IMR-90 (cell line): Measurements from ENCODE around the gene DENND1B. TPM values are rescaled to one million over a fixed set of nuclear protein-coding genes. Genes with fewer than 3 reads are reported as not detected.

Experiments
- ATAC-seq: fragments of 200-7000 bp; cut with Tn5 transposase; 2 replicates; pipeline ENCODE4 v1.9.1; 2020; ENCODE audit warnings: low read depth, mild to moderate bottlenecking, moderate library complexity
- BruUV-seq: library from RNA; stranded (reverse); fragments of 400-500 nt; replicated peaks from 2 replicates; lab custom pipeline; 2021; lab: Mats Ljungman, UMichigan
- CTCF ChIA-PET: fragments of 300-600 bp; formaldehyde crosslinking; extraction: SDS; loops from one replicate; lab custom pipeline; 2021; ENCODE audit warnings: antibody characterized with exemption; lab: Yijun Ruan, JAX
- POLR2A ChIA-PET: fragments of 300-600 bp; sonication (Branson Sonifier 250); formaldehyde crosslinking; loops from one replicate; lab custom pipeline; 2022; ENCODE audit warnings: antibody characterized with exemption; ENCODE audit not compliant: unreplicated experiment; lab: Charles Lee
- DNase-seq: peaks from one replicate; pipeline ENCODE4 v3.0.0; 2013
- H2AFZ ChIP-seq: replicated peaks from 2 replicates; pipeline ENCODE3; 2013; ENCODE audit warnings: low read length, mild to moderate bottlenecking; ENCODE audit not compliant: poor library complexity
- H2AK5ac ChIP-seq: 2 replicates; pipeline ENCODE4 v1.6.1; 2013; ENCODE audit warnings: low read depth, low read length, inconsistent platforms
- H2AK9ac ChIP-seq: replicated peaks from 2 replicates; pipeline ENCODE3; 2013; ENCODE audit warnings: mild to moderate bottlenecking, low read depth, low read length, moderate library complexity; ENCODE audit not compliant: poor library complexity
- H2BK120ac ChIP-seq: 2 replicates; pipeline ENCODE4 v1.6.1; 2013; ENCODE audit warnings: low read depth, low read length, inconsistent platforms
- H2BK15ac ChIP-seq: 3 replicates; pipeline ENCODE4 v1.6.1; 2013; ENCODE audit warnings: low read depth, low read length, inconsistent platforms
- H2BK20ac ChIP-seq: 2 replicates; pipeline ENCODE4 v1.6.1; 2013; ENCODE audit warnings: low read depth, mild to moderate bottlenecking, inconsistent platforms, low read length, moderate library complexity
- H2BK5ac ChIP-seq: 2 replicates; pipeline ENCODE4 v1.6.1; 2013; ENCODE audit warnings: mild to moderate bottlenecking, low read depth, low read length, inconsistent platforms; ENCODE audit not compliant: poor library complexity, severe bottlenecking
- H3K14ac ChIP-seq: replicated peaks from 2 replicates; pipeline ENCODE4 v1.6.1; 2013; ENCODE audit warnings: low read depth, low read length, inconsistent platforms
- H3K18ac ChIP-seq: 2 replicates; pipeline ENCODE4 v1.6.1; 2013; ENCODE audit warnings: low read depth, low read length, control low read depth
- H3K23ac ChIP-seq: 2 replicates; pipeline ENCODE4 v1.6.1; 2013; ENCODE audit warnings: low read depth, low read length, inconsistent platforms
- H3K27ac ChIP-seq: 2 replicates; pipeline ENCODE4 v1.5.1; 2013; ENCODE audit warnings: mild to moderate bottlenecking, control low read depth, low read length; ENCODE audit not compliant: insufficient read depth
- H3K27me3 ChIP-seq: 2 replicates; pipeline ENCODE4 v1.6.1; 2013; ENCODE audit warnings: low read length; ENCODE audit not compliant: control insufficient read depth, insufficient read depth
- H3K36me3 ChIP-seq: 2 replicates; pipeline ENCODE4 v1.6.1; 2013; ENCODE audit warnings: low read length, mixed read lengths; ENCODE audit not compliant: control insufficient read depth, insufficient read depth
- H3K4ac ChIP-seq: 2 replicates; pipeline ENCODE4 v1.6.1; 2013; ENCODE audit warnings: low read depth, low read length, inconsistent platforms
- H3K4me1 ChIP-seq: 2 replicates; pipeline ENCODE4 v1.6.1; 2013; ENCODE audit warnings: low read length, mixed read lengths; ENCODE audit not compliant: control insufficient read depth, insufficient read depth
- H3K4me2 ChIP-seq: 2 replicates; pipeline ENCODE4 v1.6.1; 2013; ENCODE audit warnings: low read depth, mild to moderate bottlenecking, control low read depth, low read length, moderate library complexity
- H3K4me3 ChIP-seq: 2 replicates; pipeline ENCODE4 v1.5.1; 2013; ENCODE audit warnings: low read depth, mild to moderate bottlenecking, control low read depth, low read length, moderate library complexity; ENCODE audit not compliant: insufficient read depth
- H3K56ac ChIP-seq: 2 replicates; pipeline ENCODE4 v1.6.1; 2013; ENCODE audit warnings: low read length, inconsistent platforms; ENCODE audit not compliant: insufficient read depth; ENCODE audit errors: extremely low read depth
- H3K79me1 ChIP-seq, 2 experiments: 2 replicates each; pipeline ENCODE4 v1.6.1; 2013; ENCODE audit warnings: low read length in 2 of 2, inconsistent platforms in 1 of 2, low read depth in 1 of 2
- H3K9ac ChIP-seq: 2 replicates; pipeline ENCODE4 v1.6.1; 2013; ENCODE audit warnings: low read depth, low read length, control low read depth
- H3K9me1 ChIP-seq: 2 replicates; pipeline ENCODE4 v1.6.1; 2013; ENCODE audit warnings: low read length, inconsistent platforms; ENCODE audit not compliant: insufficient read depth
- H3K9me3 ChIP-seq: 2 replicates; pipeline ENCODE4 v1.6.1; 2013; ENCODE audit warnings: low read length; ENCODE audit not compliant: control insufficient read depth, insufficient read depth
- H4K20me1 ChIP-seq: 2 replicates; pipeline ENCODE4 v1.6.1; 2013; ENCODE audit warnings: low read length, inconsistent platforms; ENCODE audit not compliant: insufficient read depth
- H4K5ac ChIP-seq: 2 replicates; pipeline ENCODE4 v1.6.1; 2013; ENCODE audit warnings: mild to moderate bottlenecking, low read depth, low read length, control low read depth
- H4K8ac ChIP-seq, 2 experiments: 2 replicates each; pipeline ENCODE4 v1.6.1; 2013; ENCODE audit warnings: low read depth in 2 of 2, low read length in 2 of 2, control low read depth in 1 of 2, inconsistent platforms in 1 of 2
- H4K91ac ChIP-seq: 2 replicates; pipeline ENCODE4 v1.6.1; 2013; ENCODE audit warnings: low read depth, low read length, inconsistent platforms; ENCODE audit not compliant: insufficient read depth
- BHLHE40 ChIP-seq: fragments of 150-350 bp; IDR thresholded peaks from 2 replicates; pipeline ENCODE4 v1.6.1; 2016; ENCODE audit warnings: mild to moderate bottlenecking, low read depth, low read length
- ELK1 ChIP-seq: fragments of 150-350 bp; IDR thresholded peaks from 2 replicates; pipeline ENCODE4 v1.6.1; 2016; ENCODE audit warnings: low read depth, mild to moderate bottlenecking, low read length, moderate library complexity, borderline replicate concordance
- MAFK ChIP-seq: IDR thresholded peaks from 2 replicates; pipeline ENCODE4 v1.6.1; 2012; ENCODE audit warnings: low read depth, low read length, improper control_type of control experiment
- MXI1 ChIP-seq: IDR thresholded peaks from 2 replicates; pipeline ENCODE4 v1.6.1; 2012; ENCODE audit warnings: low read depth, mild to moderate bottlenecking, low read length, moderate library complexity, borderline replicate concordance
- SMC3 ChIP-seq: fragments of 150-350 bp; IDR thresholded peaks from 2 replicates; pipeline ENCODE4 v1.6.1; 2016; ENCODE audit warnings: low read depth, mild to moderate bottlenecking, antibody characterized with exemption, low read length, moderate library complexity
- WGBS, 2 experiments: methylation state at CpG; one replicate each; pipeline versions ENCODE4 v1.1.5 to v1.1.7; 2013; ENCODE audit warnings: missing lambda C conversion rate in 2 of 2; ENCODE audit not compliant: insufficient read length in 1 of 2; ENCODE audit errors: extremely low coverage in 2 of 2; 5-methylcytosine and 5-hydroxymethylcytosine counted together
- dilution Hi-C: fragments of 300-500 bp; cut with HindIII; formaldehyde crosslinking; loops from one replicate; pipeline ENCODE4 v1.14.3; 2018; ENCODE audit warnings: low sequenced_read_pairs; ENCODE audit not compliant: unreplicated experiment
- in situ Hi-C: fragments of 300-500 bp; cut with MboI; formaldehyde crosslinking; loops from 3 replicates; pipeline ENCODE4 v1.14.3; 2019; ENCODE audit warnings: low sequenced_read_pairs, inconsistent platforms, mixed read lengths
- intact Hi-C: fragments of 100-400 bp; cut with micrococcal nuclease; formaldehyde crosslinking; loops from 2 replicates; pipeline ENCODE4 v1.10.0; 2022
- polyA plus RNA-seq, 3 experiments: library from polyadenylated mRNA; depleted of rRNA; stranded (reverse); fragments of >200 nt; gene quantifications; 2 replicates each; pipeline ENCODE4 v1.2.3, GENCODE V29; 2012; ENCODE audit warnings: low replicate concordance in 1 of 3
- total RNA-seq: library from RNA; depleted of rRNA; stranded (reverse); fragments of >200 nt; gene quantifications from 2 replicates; pipeline ENCODE4 v1.2.3, GENCODE V29; 2012

DENND1B gene
- total and polyA plus RNA-seq, 2 of the 4 experiments (the other 2 are of a cell fraction) = 4.0 to 24.2 TPM

DNA sequence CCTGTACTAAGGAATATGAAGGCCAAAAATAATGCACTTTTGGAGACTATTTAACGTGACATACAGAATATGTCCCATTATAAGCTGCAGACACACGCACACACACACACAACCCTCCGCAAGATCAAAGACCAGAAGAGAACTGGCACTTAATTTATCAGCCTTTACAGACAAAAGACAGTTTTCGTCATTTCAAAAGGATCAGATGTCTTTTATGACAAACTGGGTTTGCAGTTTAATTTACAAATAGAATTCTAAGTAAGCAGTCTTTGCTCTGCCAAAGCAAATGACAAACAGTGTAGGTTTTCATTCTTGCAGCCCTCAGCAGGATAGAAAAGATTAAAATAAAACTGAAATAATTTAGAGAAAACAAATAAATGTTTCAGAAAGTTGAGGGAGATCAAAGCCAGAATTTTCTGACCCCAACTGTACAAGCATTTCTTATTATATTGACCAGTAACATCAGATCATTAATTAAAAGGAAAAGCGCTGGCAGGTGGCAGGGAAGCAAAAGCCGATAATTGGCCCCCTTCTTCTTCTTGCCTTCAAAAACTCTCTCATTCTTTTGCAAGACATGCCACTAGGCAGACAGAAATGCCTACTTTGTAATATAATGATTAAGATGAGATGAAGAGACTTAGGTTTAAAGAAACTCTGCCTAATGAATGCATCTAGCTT, 169.0 kb downstream of the DENND1B start:
- Histone ChIP-seq H3K4ac (no peak overlapping the region), H4K20me1 (no peaks in the 10 kb centered on the region), H3K27me3 (no peaks in the 10 kb centered on the region), H3K23ac (no peak overlapping the region), H4K5ac (no peak overlapping the region), H2BK20ac (no peak overlapping the region), H3K4me3 (no peak overlapping the region), H3K4me1 (no peaks in the 10 kb centered on the region), H3K14ac (no peak overlapping the region), H3K27ac (no peak overlapping the region), H3K9me3 (no peaks in the 10 kb centered on the region), H3K9ac (no peak overlapping the region), H3K4me2 (no peak overlapping the region), H2BK5ac (no peak overlapping the region), H4K8ac (no peak overlapping the region), H3K36me3 (no peaks in the 10 kb centered on the region), H3K79me1 (no peaks in the 10 kb centered on the region), H2BK15ac (no peak overlapping the region), H3K9me1 (no peaks in the 10 kb centered on the region), H3K18ac (no peak overlapping the region), H4K91ac (no peak overlapping the region), H2AK5ac (no peak overlapping the region), H2BK120ac (no peak overlapping the region), H2AK9ac (no peak overlapping the region), H3K56ac (no peak overlapping the region), H2AFZ (no peak overlapping the region)
- WGBS, 2 experiments = no CpG with 5 or more reads among the region's 6 CpGs
- dilution Hi-C loops (no loop called here), intact Hi-C loops (loop anchor here (10.0 kb wide), 1 partner anchor 698 kb away; no protein-coding TSS in a partner anchor), in situ Hi-C loops (loop anchor here (25.0 kb wide), 1 partner anchor 856 kb away; no protein-coding TSS in a partner anchor)
- no TSS peak for BruUV-seq
- ATAC-seq = no peak
- TF ChIP-seq SMC3 (no peak), ELK1 (no peak), MXI1 (no peak), BHLHE40 (no peak), MAFK (no peak)
- ChIA-PET POLR2A (no interaction called here), CTCF (no interaction called here)
- no peak for DNase-seq
